HG03196 (cell line): ENCODE results near the gene BTG2.

ENCODE experiments used
- ATAC-seq: cut with Tn5 transposase; IDR thresholded peaks from one replicate; pipeline ENCODE4 v1.9.1; 2021; ENCODE audit not compliant: unreplicated experiment

BTG2 gene

DNA sequence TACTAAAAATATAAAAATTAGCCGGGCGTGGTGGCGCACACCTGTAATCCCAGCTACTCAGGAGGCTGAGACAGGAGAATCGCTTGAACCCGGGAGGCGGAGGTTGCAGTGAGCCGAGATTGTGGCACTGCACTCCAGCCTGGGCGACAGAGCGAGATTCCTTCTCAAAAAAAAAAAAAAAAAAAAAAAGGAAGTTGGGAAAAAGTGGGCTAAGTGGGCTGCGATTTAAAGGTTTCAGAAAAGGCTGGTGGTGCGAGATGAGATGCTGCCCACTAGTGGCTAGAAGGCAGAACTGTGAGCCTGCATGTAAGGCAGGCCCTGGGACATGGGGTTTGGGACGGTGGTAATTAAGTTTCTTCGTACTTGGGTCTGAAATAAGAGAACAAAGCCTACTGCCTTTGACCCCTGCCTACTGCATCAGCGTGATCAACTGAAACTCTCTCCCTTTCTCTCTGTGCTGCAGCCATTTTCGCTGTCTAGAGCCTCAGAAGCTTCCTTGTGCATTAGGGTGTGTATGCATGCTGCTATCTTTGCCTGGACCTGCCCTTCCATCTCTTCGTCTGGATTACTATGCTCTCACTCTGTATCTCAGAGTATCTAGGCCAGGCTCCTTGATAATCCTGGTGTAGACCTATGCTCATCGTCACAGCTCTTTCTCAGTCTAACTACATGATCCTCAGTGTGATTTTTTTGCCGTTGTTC, 33.2 kb downstream of the BTG2 start:
- no peak for ATAC-seq

- no peak for ATAC-seq
These were observed 34.9 kb downstream of the BTG2 start for GRCh38 chr1:203340112-203340790.

DNA sequence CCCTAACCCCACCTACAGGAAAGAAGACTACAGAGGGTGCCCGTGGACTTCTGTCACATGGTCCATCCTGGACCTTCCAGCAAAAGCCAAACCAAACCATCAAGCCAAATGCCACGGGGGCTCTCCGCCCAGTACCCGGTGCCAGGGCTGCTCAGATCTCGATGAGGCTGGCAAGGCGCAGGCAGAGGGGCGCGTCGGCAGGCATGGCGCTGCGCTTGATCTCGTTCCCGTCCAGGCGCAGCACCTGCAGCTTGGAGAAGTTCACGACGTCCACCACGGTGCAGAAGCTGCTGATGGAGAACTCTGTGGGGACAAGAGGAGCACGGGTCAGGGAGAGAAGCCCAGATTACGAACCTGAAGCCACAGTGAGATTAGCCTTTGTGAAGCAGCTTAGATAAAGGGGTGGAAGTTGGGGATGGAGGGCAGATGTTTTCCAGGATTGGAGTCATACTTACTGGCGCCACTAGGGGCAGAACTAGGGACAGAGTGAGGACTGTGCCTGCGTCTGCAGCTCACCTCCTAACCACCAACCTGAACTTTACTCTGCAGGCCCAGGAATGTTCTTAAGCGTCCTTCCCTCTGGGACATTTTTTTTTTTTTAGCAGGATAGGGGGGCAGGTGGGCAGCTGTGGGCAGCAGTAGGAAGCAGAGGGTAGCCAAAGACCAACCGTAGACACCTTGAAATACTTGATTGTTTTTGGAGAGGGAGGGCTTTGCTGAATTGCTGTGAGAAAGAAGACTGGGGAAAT, 37.0 kb downstream of the BTG2 start:
- ATAC-seq, result no peak

DNA sequence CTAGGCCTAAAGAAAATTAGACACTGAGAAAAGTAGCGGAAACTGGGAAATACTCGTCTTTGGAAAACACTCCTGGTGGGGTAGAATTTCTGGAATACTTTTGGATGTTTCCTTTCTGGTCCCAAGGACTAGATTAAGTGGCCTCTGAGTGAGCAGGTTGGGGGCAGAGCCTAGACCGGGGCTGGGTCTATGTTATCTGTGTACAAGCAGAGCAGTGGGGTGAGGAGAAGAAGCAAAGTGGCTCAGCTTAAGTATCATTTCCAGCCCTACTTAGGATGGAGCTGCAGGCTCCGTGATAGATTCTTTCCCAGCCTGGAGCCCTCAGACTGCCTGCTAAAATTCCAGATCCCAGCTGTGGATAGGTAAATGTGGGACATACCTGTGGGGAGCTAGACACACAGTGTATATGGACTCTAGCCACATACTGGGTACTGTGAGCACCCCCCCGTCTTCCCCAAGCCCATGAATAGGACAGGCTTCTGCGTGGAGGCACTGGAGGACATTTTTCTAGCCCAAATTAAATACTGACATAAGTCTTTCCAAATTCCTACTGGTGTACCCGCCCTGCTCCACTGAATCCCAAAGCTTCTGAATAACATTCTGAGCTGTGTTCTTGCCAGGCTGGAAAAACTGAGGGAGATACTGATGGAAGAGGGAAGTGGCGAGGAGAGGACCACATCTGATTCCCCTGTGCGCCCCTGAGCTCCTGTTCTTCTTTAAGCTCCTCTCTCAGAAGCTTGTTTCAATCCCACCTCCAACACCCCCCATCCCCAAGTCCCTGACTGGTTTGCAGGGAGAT, 38.8 kb downstream of the BTG2 start:
- no peak for ATAC-seq

GRCh38 chr1:203346060-203346768, 40.9 kb downstream of the BTG2 start:
- no peak for ATAC-seq

DNA sequence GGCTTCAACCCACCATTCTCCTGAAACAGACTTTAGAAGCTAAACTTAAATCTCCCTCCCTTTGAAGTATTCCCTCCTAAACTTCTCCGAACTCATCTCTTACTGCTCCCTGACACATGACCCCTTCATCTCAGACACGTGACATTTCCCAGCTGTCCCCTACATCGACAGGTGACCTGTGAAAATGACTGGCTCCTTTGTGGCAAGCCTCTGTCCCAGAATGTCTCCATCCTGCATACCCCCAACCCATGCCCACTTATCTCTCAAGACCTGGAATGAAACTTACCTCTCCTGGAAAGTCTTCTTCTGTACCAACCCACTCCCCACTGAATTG, 41.4 kb downstream of the BTG2 start:
- ATAC-seq, result no peak

GRCh38 chr1:203349166-203349565, 43.8 kb downstream of the BTG2 start:
- ATAC-seq, result no peak

- no peak for ATAC-seq
These were observed 44.6 kb downstream of the BTG2 start for GRCh38 chr1:203349773-203350524.

DNA sequence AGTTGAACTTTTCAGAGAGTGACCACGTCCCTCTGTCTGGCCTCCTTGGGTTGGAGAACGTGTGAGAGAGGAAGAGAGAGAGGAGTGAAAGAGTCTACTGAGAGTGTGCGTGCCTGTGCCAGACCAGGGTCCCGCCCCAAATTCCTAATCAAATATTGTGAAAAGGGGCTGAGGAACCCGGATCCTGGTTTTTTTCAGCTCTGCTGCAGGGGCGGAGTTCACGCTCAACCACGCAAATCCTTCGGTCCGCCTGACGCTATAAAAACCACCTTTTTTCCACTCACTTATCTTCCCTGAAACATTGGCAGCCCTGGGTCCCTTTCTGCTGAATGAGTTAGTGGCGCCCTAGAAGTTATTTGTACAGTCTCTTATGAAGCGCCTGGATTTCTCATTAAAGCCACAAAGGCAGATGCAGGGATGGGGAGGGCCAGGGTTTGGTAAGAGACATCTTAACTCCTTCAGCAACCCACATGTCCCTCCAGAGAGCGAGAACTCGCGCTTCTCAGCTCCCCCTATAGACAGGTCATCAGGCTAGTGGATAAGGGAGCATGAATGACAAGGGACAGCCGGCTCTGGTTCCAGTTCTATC, 45.8 kb downstream of the BTG2 start, which contains the start of gene FMOD:
TSS of gene FMOD (minus strand) at position 86 of the 589 bp plus-strand sequence. CDS start 2,852 bp downstream, outside the sequence.
- no peak for ATAC-seq

GRCh38 chr1:203353486-203353885, 48.2 kb downstream of the BTG2 start:
- ATAC-seq, result no peak

DNA sequence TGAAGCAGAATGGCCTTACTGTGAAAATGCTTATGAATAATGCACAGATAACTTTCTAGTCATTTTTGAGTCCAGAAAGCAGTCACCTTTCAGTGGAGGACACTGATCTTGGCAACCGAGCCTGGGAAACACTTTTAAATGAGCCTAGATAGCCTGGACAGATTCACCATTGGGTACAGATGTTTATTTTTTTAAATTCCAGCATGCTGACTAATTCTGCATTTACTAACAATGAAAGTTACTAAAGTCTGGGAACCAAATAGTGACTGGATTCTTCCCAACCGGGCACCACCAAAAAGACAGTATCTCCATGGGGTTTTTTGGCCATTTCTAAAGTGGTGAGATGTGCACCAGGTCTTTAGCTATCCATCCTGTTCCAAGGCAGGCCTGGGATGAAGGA, 48.9 kb downstream of the BTG2 start:
- ATAC-seq, result no peak

DNA sequence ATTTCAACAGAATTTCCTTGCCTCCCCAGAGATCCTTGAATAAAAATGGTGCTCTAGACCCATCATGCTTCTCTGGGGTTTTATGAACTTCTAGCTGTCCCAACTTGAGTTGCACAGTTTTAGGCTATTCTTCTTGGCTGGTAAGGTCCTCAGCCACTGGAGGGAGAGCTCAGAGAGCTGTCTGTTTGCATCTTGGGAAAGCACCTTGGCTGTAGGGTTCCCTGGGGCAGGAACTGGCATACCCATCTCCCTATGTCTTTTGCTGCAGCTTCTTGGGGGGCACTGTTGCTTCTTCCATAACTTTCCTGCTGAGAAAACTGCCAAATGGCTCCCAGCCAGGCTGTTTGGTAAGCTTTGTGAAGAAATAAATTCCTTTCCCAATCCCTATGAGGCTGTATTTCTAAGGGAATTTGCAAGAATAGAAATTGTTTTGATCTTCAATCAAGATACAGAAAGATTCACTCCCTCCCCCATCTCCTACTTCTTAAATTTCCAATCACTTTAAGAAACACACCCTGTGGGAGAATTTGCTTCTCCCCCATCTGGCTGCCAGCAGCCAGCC, 53.8 kb downstream of the BTG2 start:
- ATAC-seq, result no peak
